Mesothelial cell of epicardium (in vitro differentiated cells): ENCODE measurements around the gene TCF15. TPM values are rescaled to one million over a fixed set of nuclear protein-coding genes. Genes with fewer than 3 reads are reported as not detected.

Experiments
- DNase-seq, 2 experiments: peaks; one replicate each; pipeline ENCODE4 v3.0.0; 2021; ENCODE audit warnings: low spot score in 2 of 2; ENCODE audit not compliant: unreplicated experiment in 2 of 2
- H3K27ac Mint-ChIP-seq: 2 replicates; pipeline ENCODE4 v1.8.0; 2021; ENCODE audit warnings: mixed read lengths
- H3K27me3 Mint-ChIP-seq: 2 replicates; pipeline ENCODE4 v1.8.0; 2021; ENCODE audit warnings: low read depth, mixed read lengths
- H3K36me3 Mint-ChIP-seq: 2 replicates; pipeline ENCODE4 v1.8.0; 2021; ENCODE audit warnings: mixed read lengths
- H3K4me1 Mint-ChIP-seq: 2 replicates; pipeline ENCODE4 v1.8.0; 2021; ENCODE audit warnings: mixed read lengths
- H3K4me3 Mint-ChIP-seq: 2 replicates; pipeline ENCODE4 v1.8.0; 2021; ENCODE audit warnings: mild to moderate bottlenecking, moderate library complexity, mixed read lengths
- H3K9me3 Mint-ChIP-seq: 2 replicates; pipeline ENCODE4 v1.8.0; 2021; ENCODE audit warnings: mixed read lengths
- CTCF ChIP-seq: fragments of 200-600 bp; sonication (generic); IDR thresholded peaks from one replicate; pipeline ENCODE4 v1.5.0; 2021; ENCODE audit warnings: antibody characterized with exemption; ENCODE audit not compliant: unreplicated experiment
- total RNA-seq: library from RNA; stranded (reverse); gene quantifications from 3 replicates; pipeline ENCODE4 v1.2.1, GENCODE V29; 2021

Gene TCF15
- total RNA-seq, 1 donor from 2014 or later: 0.74 TPM

GRCh38 chr20:623021-623420, 12.9 kb upstream of the TCF15 start:
- DNase-seq: no peak
- peaks cover 16% of the 10 kb centered on the region for H3K4me1 Mint-ChIP-seq
- no peak for TF ChIP-seq CTCF
- peaks cover 3% of the 10 kb centered on the region for H3K9me3 Mint-ChIP-seq
- no peak overlapping the region for H3K27ac Mint-ChIP-seq
- H3K36me3 Mint-ChIP-seq: no peaks in the 10 kb centered on the region
- peaks cover 20% of the 10 kb centered on the region for H3K27me3 Mint-ChIP-seq
- H3K4me3 Mint-ChIP-seq: no peak overlapping the region

GRCh38 chr20:622161-622560, 12.1 kb upstream of the TCF15 start:
- Mint-ChIP-seq H3K36me3 (peaks cover 2% of the 10 kb centered on the region), H3K4me1 (peaks cover 16% of the 10 kb centered on the region), H3K9me3 (peaks cover 11% of the 10 kb centered on the region), H3K4me3 (no peak overlapping the region), H3K27me3 (peaks cover 20% of the 10 kb centered on the region), H3K27ac (no peak overlapping the region)
- no peak for DNase-seq
- no peak for TF ChIP-seq CTCF

- no peak overlapping the region for H3K4me3 Mint-ChIP-seq
- H3K9me3 Mint-ChIP-seq: peaks cover 11% of the 10 kb centered on the region
- TF ChIP-seq CTCF: no peak
- H3K4me1 Mint-ChIP-seq: peaks cover 16% of the 10 kb centered on the region
- DNase-seq: no peak
- no peak overlapping the region for H3K27ac Mint-ChIP-seq
- peaks cover 2% of the 10 kb centered on the region for H3K36me3 Mint-ChIP-seq
- peaks cover 16% of the 10 kb centered on the region for H3K27me3 Mint-ChIP-seq
Observed at GRCh38 chr20:621125-621756, 11.1 kb upstream of the TCF15 start.

- Mint-ChIP-seq H3K4me3 (no peak overlapping the region), H3K27me3 (peaks cover 7% of the 10 kb centered on the region), H3K27ac (peak overlapping the region; percentile 80), H3K9me3 (peaks cover 11% of the 10 kb centered on the region), H3K4me1 (peaks cover 16% of the 10 kb centered on the region), H3K36me3 (peaks cover 2% of the 10 kb centered on the region)
- TF ChIP-seq CTCF: no peak
- DNase-seq: no peak
Observed at GRCh38 chr20:620246-620645, 10.1 kb upstream of the TCF15 start.

GRCh38 chr20:618980-619379, 8.9 kb upstream of the TCF15 start:
- peaks cover 16% of the 10 kb centered on the region for H3K4me1 Mint-ChIP-seq
- no peak overlapping the region for H3K4me3 Mint-ChIP-seq
- peaks cover 3% of the 10 kb centered on the region for H3K27me3 Mint-ChIP-seq
- H3K9me3 Mint-ChIP-seq: peaks cover 11% of the 10 kb centered on the region
- peaks cover 2% of the 10 kb centered on the region for H3K36me3 Mint-ChIP-seq
- TF ChIP-seq CTCF: no peak
- H3K27ac Mint-ChIP-seq: no peak overlapping the region
- DNase-seq: no peak
